IPS-18a (cell line): Measurements from ENCODE around the gene XPO1.

Source experiments
- H3K27ac ChIP-seq: one replicate; pipeline ENCODE4 v1.5.1; 2013; ENCODE audit warnings: low read length
- H3K27me3 ChIP-seq: one replicate; pipeline ENCODE4 v1.6.1; 2013; ENCODE audit warnings: mild to moderate bottlenecking, low read length; ENCODE audit not compliant: control insufficient read depth, insufficient read depth
- H3K36me3 ChIP-seq: one replicate; pipeline ENCODE4 v1.6.1; 2013; ENCODE audit warnings: low read depth, low read length; ENCODE audit not compliant: control insufficient read depth
- H3K4me1 ChIP-seq: one replicate; pipeline ENCODE4 v1.6.1; 2013; ENCODE audit warnings: low read depth, low read length; ENCODE audit not compliant: control insufficient read depth
- H3K4me3 ChIP-seq: one replicate; pipeline ENCODE4 v1.5.1; 2013; ENCODE audit warnings: low read length
- H3K9ac ChIP-seq: one replicate; pipeline ENCODE4 v1.6.1; 2013; ENCODE audit warnings: mild to moderate bottlenecking, low read length, moderate library complexity
- H3K9me3 ChIP-seq: one replicate; pipeline ENCODE4 v1.6.1; 2013; ENCODE audit warnings: low read depth, low read length; ENCODE audit not compliant: control insufficient read depth

Gene XPO1

DNA sequence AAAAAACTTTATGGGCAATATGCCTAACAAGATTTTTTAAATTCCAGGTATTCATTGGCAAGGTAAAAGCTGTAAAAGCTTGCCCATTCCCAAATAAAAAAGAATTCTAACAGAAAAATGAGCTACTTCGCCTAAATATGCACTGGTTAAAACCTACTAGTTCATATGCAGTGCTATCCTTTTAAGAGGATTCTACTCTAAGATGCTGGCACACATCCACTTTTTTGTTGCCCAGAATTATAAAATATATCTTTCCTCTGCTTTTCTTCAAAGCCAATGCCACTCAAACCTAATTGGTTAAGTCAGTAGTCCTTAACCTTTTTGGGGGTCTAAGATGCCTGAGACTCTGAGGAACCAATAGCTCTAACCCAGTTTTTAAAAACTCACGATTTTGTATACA is 3.2 kb downstream of the XPO1 start:
- H3K9ac ChIP-seq, result peak overlapping the region; percentile 98
- H3K27ac ChIP-seq, result no peak overlapping the region
- H3K4me1 ChIP-seq, result peaks cover 39% of the 10 kb centered on the region

DNA sequence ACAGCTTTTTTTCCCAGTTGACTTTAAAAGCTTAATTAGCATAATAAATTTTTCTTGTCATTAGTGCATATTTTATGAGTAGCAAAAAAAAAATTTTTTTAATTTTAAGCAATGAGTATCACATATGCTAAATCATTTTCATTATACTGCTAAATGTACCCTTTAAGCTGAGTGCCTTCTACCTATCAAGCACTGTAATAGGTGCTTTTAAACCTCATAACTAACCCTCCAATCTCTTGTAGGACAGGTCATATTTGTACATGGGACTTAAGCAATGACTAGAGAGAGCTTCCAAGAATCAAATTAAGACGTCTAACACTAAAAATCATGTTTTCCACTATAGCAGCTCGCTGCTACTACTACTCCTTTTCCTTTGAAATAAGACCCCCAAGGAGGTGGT is 7.4 kb downstream of the XPO1 start:
- Histone ChIP-seq H3K9me3 (no peaks in the 10 kb centered on the region), H3K27me3 (no peaks in the 10 kb centered on the region), H3K27ac (peak overlapping the region; percentile 4), H3K36me3 (peaks cover 37% of the 10 kb centered on the region), H3K4me1 (peaks cover 31% of the 10 kb centered on the region), H3K4me3 (no peak overlapping the region), H3K9ac (no peak overlapping the region)

More for the DNA sequence above, 3.2 kb downstream of the XPO1 start:
- no peaks in the 10 kb centered on the region for H3K27me3 ChIP-seq
- peaks cover 11% of the 10 kb centered on the region for H3K36me3 ChIP-seq
- peak overlapping the region; percentile 90 for H3K4me3 ChIP-seq
- no peaks in the 10 kb centered on the region for H3K9me3 ChIP-seq

DNA sequence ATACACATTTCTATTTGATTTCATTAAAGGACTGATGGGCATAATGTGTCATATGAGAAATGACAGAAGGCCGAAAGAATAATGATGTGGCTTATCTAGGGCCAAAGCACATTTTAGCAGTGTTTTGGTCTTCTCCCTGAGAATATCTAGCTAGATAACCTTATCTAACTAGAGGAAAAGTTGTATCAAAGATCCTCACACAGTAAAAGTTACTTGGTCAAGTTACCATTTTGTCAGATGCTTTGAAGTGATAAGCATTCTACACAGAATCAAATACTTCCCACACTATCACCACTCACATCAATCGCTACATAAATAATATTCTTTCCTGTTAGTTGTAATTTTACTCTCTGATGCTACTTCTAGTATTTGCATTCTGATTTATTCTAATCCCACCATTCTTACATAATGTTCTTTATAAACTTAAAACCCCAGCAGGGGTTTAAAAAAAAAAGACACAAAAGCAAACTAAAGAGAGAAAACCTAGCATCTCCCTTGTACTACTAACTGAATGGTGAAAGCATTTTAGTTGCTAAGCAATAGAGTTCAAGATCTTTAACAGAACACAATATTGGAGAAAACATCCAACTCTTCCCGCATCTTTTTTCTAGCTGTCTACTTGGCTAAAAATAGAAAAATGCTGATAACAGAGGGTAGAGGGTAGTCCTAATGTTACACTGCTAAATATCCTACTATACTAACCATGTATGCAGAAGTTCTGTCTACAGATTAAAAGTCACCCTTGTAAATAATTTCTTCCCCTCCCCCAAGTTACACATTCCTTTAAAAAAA is 8.0 kb downstream of the XPO1 start:
- Histone ChIP-seq H3K9ac (no peak overlapping the region), H3K9me3 (no peaks in the 10 kb centered on the region), H3K27me3 (no peaks in the 10 kb centered on the region), H3K4me1 (peaks cover 27% of the 10 kb centered on the region), H3K36me3 (peaks cover 43% of the 10 kb centered on the region), H3K27ac (no peak overlapping the region), H3K4me3 (no peak overlapping the region)

DNA sequence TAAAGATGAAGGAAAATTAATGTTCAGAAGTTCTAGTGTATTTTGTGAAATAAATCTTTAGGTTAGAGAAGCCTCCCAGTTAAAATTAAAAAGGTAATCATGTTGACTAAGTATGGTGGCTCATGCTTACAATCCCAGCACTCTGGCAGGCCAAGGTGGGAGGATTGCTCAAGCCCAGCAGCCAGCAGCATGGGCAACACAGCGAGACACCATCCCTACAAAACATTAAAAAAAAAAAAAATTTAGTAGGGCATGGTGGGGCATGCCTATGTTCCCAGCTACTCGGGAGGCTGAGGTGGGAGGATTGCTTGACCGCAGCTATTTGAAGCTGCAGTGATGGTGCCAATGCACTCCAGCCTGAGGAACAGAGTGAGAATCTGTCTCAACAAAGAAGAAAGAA is 17.9 kb downstream of the XPO1 start:
- Histone ChIP-seq H3K9me3 (no peaks in the 10 kb centered on the region), H3K36me3 (peaks cover 91% of the 10 kb centered on the region), H3K4me3 (no peak overlapping the region), H3K9ac (no peak overlapping the region), H3K27me3 (no peaks in the 10 kb centered on the region), H3K4me1 (peaks cover 3% of the 10 kb centered on the region), H3K27ac (no peak overlapping the region)

DNA sequence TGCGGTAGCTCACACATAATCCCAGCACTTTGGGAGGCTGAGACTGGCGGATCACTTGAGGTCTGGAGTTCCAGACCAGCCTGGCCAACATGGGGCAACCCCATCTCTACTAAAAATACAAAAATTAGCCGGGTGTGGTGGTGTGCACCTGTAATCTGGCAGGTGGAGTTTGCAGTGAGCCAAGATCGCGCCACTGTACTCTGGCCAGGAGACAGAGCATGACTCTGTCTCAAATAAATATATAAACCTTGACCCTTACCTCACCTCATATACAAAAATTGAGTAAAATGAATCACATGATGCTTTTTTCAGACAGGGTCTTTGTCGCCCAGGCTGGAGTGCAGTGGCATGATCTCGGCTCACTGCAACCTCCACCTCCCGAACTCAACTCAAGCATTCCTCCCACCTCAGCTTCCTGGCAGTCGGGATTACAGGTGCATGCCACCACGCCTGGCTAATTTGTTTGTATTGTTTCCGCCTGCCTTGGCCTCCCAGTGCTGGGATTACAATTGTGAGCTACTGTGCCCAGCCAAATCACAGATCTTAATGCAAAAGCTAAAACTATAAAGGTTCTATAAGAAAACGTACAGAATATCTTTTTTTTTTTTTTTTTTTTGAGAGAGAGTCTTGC is 25.3 kb downstream of the XPO1 start:
- Histone ChIP-seq H3K4me3 (no peak overlapping the region), H3K36me3 (peaks cover 92% of the 10 kb centered on the region), H3K9me3 (no peaks in the 10 kb centered on the region), H3K9ac (no peak overlapping the region), H3K27me3 (no peaks in the 10 kb centered on the region), H3K4me1 (no peaks in the 10 kb centered on the region), H3K27ac (no peak overlapping the region)

DNA sequence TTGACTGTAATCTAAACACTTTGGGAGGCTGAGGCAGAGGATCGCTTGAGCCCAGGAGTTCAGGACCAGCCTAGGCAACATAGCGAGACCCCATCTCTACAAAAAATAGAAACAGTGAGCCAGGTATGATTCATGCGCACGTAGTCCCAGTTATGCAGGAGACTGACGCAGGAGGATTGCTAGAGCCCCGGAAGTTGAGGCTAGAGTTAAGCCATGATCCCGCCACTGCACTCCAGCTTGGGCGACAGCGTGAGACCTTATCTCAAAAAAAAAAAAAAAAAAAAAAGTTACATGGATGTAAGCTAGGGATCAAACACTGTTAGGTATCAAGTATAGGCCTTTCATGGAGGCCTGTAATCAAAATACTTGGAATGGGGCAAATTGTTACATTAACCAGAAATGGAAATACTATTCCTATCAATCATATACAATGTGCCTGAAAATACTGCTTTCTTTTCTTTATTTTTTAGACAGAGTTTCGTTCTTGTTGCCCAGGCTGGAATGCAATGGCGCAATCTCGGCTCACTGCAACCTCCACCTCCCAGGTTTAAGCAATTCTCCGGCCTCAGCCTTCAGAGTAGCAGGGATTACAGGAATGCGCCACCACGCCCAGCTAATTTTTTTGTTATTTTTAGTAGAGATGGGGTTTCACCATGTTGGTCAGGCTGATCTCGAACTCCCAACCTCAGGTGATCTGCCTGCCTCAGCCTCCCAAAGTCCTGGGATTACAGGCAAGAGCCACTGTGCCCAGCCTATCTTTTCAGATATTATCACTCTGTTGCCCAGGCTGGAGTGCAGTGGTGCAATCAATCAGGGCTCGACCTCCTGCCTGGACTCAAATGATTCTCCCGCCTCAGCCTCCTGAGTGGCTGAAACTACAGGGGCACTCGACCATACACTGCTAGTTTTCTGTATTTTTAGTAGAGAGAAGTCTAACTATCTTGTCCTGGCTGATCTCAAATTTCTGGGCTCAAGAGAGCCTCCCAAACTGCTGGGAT is 27.2 kb downstream of the XPO1 start:
- H3K27ac ChIP-seq, result no peak overlapping the region
- no peak overlapping the region for H3K4me3 ChIP-seq
- H3K4me1 ChIP-seq, result no peaks in the 10 kb centered on the region
- no peak overlapping the region for H3K9ac ChIP-seq
- peaks cover 83% of the 10 kb centered on the region for H3K36me3 ChIP-seq
- no peaks in the 10 kb centered on the region for H3K9me3 ChIP-seq
- H3K27me3 ChIP-seq, result no peaks in the 10 kb centered on the region

DNA sequence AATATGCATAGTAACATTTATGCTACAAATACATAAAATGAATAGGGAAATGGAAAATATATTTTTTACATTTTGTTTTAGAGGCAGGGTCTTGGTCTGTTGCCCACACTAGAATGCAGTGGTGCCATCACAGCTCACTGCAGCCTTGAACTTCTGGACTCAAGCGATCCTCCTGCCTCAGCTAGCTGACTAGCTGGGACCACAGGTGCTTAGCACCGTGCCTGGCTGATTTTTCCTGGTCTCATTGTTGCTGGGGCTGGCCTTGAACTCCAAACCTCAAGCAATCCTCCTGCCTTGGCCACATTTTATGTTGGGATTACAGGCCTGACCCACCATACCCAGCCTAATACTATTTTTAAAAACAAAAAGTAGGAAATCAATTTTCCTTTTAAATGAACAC is 33.2 kb downstream of the XPO1 start:
- no peak overlapping the region for H3K9ac ChIP-seq
- H3K9me3 ChIP-seq, result no peaks in the 10 kb centered on the region
- no peaks in the 10 kb centered on the region for H3K4me1 ChIP-seq
- no peak overlapping the region for H3K27ac ChIP-seq
- H3K36me3 ChIP-seq, result peaks cover 79% of the 10 kb centered on the region
- H3K4me3 ChIP-seq, result no peak overlapping the region
- no peaks in the 10 kb centered on the region for H3K27me3 ChIP-seq

DNA sequence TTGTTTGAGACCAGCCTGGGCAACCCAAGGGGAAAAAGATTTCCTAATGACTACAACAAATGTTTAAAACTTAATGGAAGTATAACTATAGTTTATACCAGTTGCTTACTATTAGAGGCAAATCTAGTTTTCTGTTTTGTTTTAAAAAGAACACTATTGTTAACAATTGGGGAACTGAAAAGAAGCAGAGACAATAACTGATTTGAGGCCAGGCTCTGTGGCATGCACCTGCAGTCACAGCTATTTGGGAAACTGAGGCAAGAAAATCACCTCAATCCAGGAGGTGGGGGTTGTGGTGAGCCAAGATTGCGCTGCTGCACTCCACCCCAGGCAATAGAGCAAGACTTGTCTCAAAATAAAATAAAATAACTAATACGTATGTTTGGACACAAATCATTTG is 39.1 kb downstream of the XPO1 start:
- Histone ChIP-seq H3K27ac (no peak overlapping the region), H3K9me3 (no peaks in the 10 kb centered on the region), H3K4me1 (no peaks in the 10 kb centered on the region), H3K36me3 (peaks cover 91% of the 10 kb centered on the region), H3K4me3 (no peak overlapping the region), H3K27me3 (no peaks in the 10 kb centered on the region), H3K9ac (no peak overlapping the region)

DNA sequence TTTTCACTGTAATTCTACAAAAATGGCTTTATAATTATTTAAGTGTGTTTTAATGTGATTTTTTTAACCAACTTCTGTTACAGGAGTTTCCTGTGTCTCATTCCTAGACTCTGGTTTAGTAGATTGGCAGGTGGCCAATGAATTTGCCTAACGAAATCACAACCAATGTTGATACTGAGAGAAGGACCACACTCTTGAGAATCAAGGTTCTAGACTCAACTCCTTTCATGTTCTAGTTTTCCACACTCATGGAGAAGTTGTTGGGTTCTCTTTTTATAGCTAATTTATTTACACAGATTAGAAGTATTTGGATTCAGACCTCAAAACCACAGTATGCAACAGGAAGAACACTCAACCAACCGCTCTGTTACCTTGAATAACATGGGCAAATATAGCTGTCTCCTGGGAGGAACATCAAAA is 44.6 kb downstream of the XPO1 start:
- Histone ChIP-seq H3K36me3 (peaks cover 92% of the 10 kb centered on the region), H3K27ac (no peak overlapping the region), H3K4me3 (no peak overlapping the region), H3K4me1 (no peaks in the 10 kb centered on the region), H3K9me3 (no peaks in the 10 kb centered on the region), H3K27me3 (no peaks in the 10 kb centered on the region), H3K9ac (no peak overlapping the region)

DNA sequence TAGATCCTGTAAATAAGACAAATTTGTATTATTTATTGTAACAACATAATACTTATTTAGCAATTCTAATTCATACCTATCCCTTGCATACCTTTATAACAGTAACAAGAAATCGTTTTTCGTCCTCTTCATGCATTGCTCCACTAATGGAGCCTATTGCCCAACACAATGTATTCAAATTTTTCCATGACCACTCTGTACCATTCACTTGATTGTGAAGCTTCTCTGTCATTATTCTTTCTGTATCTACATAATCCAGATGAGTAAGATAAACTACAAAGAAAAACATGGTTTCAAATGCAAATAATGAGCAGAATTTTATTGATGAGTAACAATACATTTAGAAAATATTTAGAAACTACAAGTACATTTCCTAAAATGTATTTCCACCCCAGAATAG is 45.7 kb downstream of the XPO1 start:
- no peak overlapping the region for H3K27ac ChIP-seq
- H3K9ac ChIP-seq, result no peak overlapping the region
- no peaks in the 10 kb centered on the region for H3K27me3 ChIP-seq
- no peaks in the 10 kb centered on the region for H3K9me3 ChIP-seq
- no peak overlapping the region for H3K4me3 ChIP-seq
- peaks cover 92% of the 10 kb centered on the region for H3K36me3 ChIP-seq
- no peaks in the 10 kb centered on the region for H3K4me1 ChIP-seq

DNA sequence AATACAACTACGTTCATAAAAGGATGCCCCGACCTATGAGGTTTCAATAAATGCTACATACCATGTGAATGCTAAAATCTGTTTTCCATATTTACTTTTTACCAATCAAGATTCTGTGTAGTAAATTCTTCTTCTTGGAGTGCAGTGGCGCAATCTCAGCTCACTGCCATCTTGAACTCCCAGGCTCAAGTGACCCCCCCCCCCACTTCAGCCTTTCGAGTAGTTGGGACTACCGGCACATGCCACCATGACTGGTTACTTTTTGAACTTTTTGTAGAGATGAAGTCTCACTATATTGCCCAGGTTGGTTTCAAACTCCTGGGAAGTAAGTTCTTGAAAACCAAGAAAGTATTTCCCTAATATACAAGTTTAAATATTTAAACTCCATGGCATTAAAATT is 52.9 kb downstream of the XPO1 start:
- no peak overlapping the region for H3K9ac ChIP-seq
- H3K4me1 ChIP-seq, result no peaks in the 10 kb centered on the region
- H3K4me3 ChIP-seq, result no peak overlapping the region
- H3K27ac ChIP-seq, result no peak overlapping the region
- peaks cover 91% of the 10 kb centered on the region for H3K36me3 ChIP-seq
- H3K27me3 ChIP-seq, result no peaks in the 10 kb centered on the region
- no peaks in the 10 kb centered on the region for H3K9me3 ChIP-seq
